HL-60/S4 (cell line): Measurements from ENCODE around the gene FTO.

ENCODE experiments used
- in situ Hi-C: fragments of 300-500 bp; cut with MboI; formaldehyde crosslinking; loops from 2 replicates; pipeline ENCODE4 v1.14.3; 2022; ENCODE audit warnings: low sequenced_read_pairs

FTO gene

GRCh38 chr16:54140057-54140787 is 436.3 kb downstream of the FTO start:
- in situ Hi-C loops: no loop called here

- in situ Hi-C loops: no loop called here
These were observed 436.8 kb downstream of the FTO start for GRCh38 chr16:54140788-54141136.

GRCh38 chr16:54142787-54143186 is 438.8 kb downstream of the FTO start:
- in situ Hi-C loops: no loop called here

GRCh38 chr16:54143410-54143809 is 439.5 kb downstream of the FTO start:
- in situ Hi-C loops: no loop called here

GRCh38 chr16:54143934-54144571 is 440.1 kb downstream of the FTO start:
- in situ Hi-C loops: no loop called here

GRCh38 chr16:54144572-54144947 is 440.6 kb downstream of the FTO start:
- in situ Hi-C loops: no loop called here

- in situ Hi-C loops: no loop called here
These were observed 441.9 kb downstream of the FTO start for GRCh38 chr16:54145881-54146280.

- in situ Hi-C loops: no loop called here
These were observed 445.0 kb downstream of the FTO start for GRCh38 chr16:54148974-54149373.

- in situ Hi-C loops: no loop called here
These were observed 446.9 kb downstream of the FTO start for GRCh38 chr16:54150861-54151260.

- in situ Hi-C loops: no loop called here
These were observed 448.6 kb downstream of the FTO start for GRCh38 chr16:54152362-54153239.

- in situ Hi-C loops: no loop called here
These were observed 449.4 kb downstream of the FTO start for GRCh38 chr16:54153240-54153934.

- in situ Hi-C loops: no loop called here
These were observed 452.4 kb downstream of the FTO start for GRCh38 chr16:54156349-54156748.

- in situ Hi-C loops: no loop called here
These were observed 455.0 kb downstream of the FTO start for GRCh38 chr16:54158986-54159385.

- in situ Hi-C loops: no loop called here
These were observed 455.6 kb downstream of the FTO start for GRCh38 chr16:54159490-54160080.

- in situ Hi-C loops: no loop called here
These were observed 456.4 kb downstream of the FTO start for GRCh38 chr16:54160252-54160860.

GRCh38 chr16:54160939-54161897 is 457.3 kb downstream of the FTO start:
- in situ Hi-C loops: no loop called here

- in situ Hi-C loops: no loop called here
These were observed 459.4 kb downstream of the FTO start for GRCh38 chr16:54163197-54163843.

- in situ Hi-C loops: no loop called here
These were observed 460.8 kb downstream of the FTO start for GRCh38 chr16:54164789-54165173.
